Endothelial cell of umbilical vein (primary cell): ENCODE data around the gene HYAL2. TPM values are rescaled to one million over a fixed set of nuclear protein-coding genes. Genes with fewer than 3 reads are reported as not detected.
A peak's percentile ranks its signal among the peaks of the same experiment; 100 is the strongest.

Source experiments
- BruUV-seq: library from RNA; stranded (reverse); fragments of 400-500 nt; replicated peaks from 2 replicates; lab custom pipeline; 2021; lab: Mats Ljungman, UMichigan
- CTCF ChIA-PET: fragments of 300-600, 350-600 bp; sonication (Branson Sonifier 250); formaldehyde crosslinking; loops from one replicate; lab custom pipeline; 2021; ENCODE audit warnings: antibody characterized with exemption, inconsistent platforms; lab: Charles Lee
- POLR2A ChIA-PET: fragments of 300-600, 350-600 bp; sonication (Branson Sonifier 250); formaldehyde crosslinking; loops from one replicate; lab custom pipeline; 2021; ENCODE audit warnings: antibody characterized with exemption, inconsistent platforms; lab: Charles Lee
- DNase-seq: peaks from one replicate; pipeline ENCODE4 v3.0.0-alpha.2; 2011; ENCODE audit warnings: low read depth, low spot score
- FAIRE-seq: peaks from 2 replicates; lab custom pipeline; 2011; peaks lifted over from hg19 to GRCh38; lab: Jason Lieb, UNC
- H2AFZ ChIP-seq: 2 replicates; pipeline ENCODE4 v1.6.0; 2012; ENCODE audit warnings: low read depth, low read length, control low read depth, inconsistent platforms
- H3K27ac ChIP-seq: 2 replicates; pipeline ENCODE4 v1.5.1; 2011; ENCODE audit warnings: low read depth, mild to moderate bottlenecking, control low read depth, low read length, moderate library complexity; ENCODE audit not compliant: insufficient read depth
- H3K27me3 ChIP-seq, 2 experiments: 2 replicates each; pipeline versions ENCODE4 v1.6.0 to v1.6.1; 2011; ENCODE audit warnings: low read length in 2 of 2, mixed read lengths in 1 of 2; ENCODE audit not compliant: control insufficient read depth in 2 of 2, insufficient read depth in 2 of 2
- H3K36me3 ChIP-seq, 2 experiments: 2 replicates in 1 of 2; 3 replicates in 1 of 2; pipeline ENCODE4 v1.5.1; 2011; ENCODE audit warnings: low read length in 2 of 2, mild to moderate bottlenecking in 1 of 2, moderate library complexity in 1 of 2; ENCODE audit not compliant: control insufficient read depth in 2 of 2, insufficient read depth in 2 of 2; ENCODE audit errors: extremely low read depth in 1 of 2
- H3K4me1 ChIP-seq: 3 replicates; pipeline ENCODE4 v1.5.1; 2011; ENCODE audit warnings: mild to moderate bottlenecking, low read length; ENCODE audit not compliant: control insufficient read depth, insufficient read depth; ENCODE audit errors: extremely low read depth
- H3K4me2 ChIP-seq: 2 replicates; pipeline ENCODE4 v1.6.1; 2011; ENCODE audit warnings: low read length, control low read depth, mixed read lengths; ENCODE audit not compliant: insufficient read depth
- H3K4me3 ChIP-seq, 3 experiments: fragments of 200-600 bp in 1 of 3; sonication (generic), shearing (Covaris generic) in 1 of 3; replicated peaks in 1 of 3; 2 replicates each; pipeline ENCODE4 v1.5.1; 2011 to 2016; ENCODE audit warnings: control low read depth in 3 of 3, low read length in 3 of 3, mild to moderate bottlenecking in 2 of 3, inconsistent platforms in 1 of 3, low read depth in 1 of 3, moderate library complexity in 1 of 3; ENCODE audit not compliant: insufficient read depth in 1 of 3
- H3K79me2 ChIP-seq: 2 replicates; pipeline ENCODE4 v1.6.0; 2012; ENCODE audit warnings: low read length, inconsistent platforms; ENCODE audit not compliant: control insufficient read depth, insufficient read depth
- H3K9ac ChIP-seq: replicated peaks from 2 replicates; pipeline ENCODE3; 2011; ENCODE audit warnings: low read length, control low read depth; ENCODE audit not compliant: insufficient read depth; ENCODE audit errors: extremely low read depth
- H3K9me1 ChIP-seq: replicated peaks from 3 replicates; pipeline ENCODE4 v1.6.0; 2011; ENCODE audit warnings: mild to moderate bottlenecking, low read length; ENCODE audit not compliant: control insufficient read depth, insufficient read depth; ENCODE audit errors: extremely low read depth
- H3K9me3 ChIP-seq: replicated peaks from 2 replicates; pipeline ENCODE4 v1.5.1; 2012; ENCODE audit warnings: low read length, inconsistent platforms; ENCODE audit not compliant: control insufficient read depth, insufficient read depth
- H4K20me1 ChIP-seq: replicated peaks from 2 replicates; pipeline ENCODE3; 2011; ENCODE audit warnings: mild to moderate bottlenecking, low read length; ENCODE audit not compliant: control insufficient read depth, insufficient read depth; ENCODE audit errors: extremely low read depth
- EZH2 ChIP-seq: IDR thresholded peaks from 2 replicates; pipeline ENCODE4 v1.6.1; 2012; ENCODE audit warnings: borderline replicate concordance, low read depth, mild to moderate bottlenecking, moderate library complexity, low read length, inconsistent platforms; ENCODE audit not compliant: severe bottlenecking
- FOS ChIP-seq: IDR thresholded peaks from 2 replicates; pipeline ENCODE4 v1.6.1; 2011; ENCODE audit warnings: mild to moderate bottlenecking, low read length, moderate library complexity, borderline replicate concordance; ENCODE audit not compliant: insufficient read depth
- MAX ChIP-seq: IDR thresholded peaks from 2 replicates; pipeline ENCODE4 v1.6.1; 2011; ENCODE audit not compliant: insufficient read depth, insufficient read length
- POLR2A ChIP-seq: IDR thresholded peaks from 2 replicates; pipeline ENCODE4 v1.6.1; 2012; ENCODE audit warnings: low read depth, mild to moderate bottlenecking, control low read depth, low read length
- POLR2AphosphoS5 ChIP-seq: IDR thresholded peaks from 2 replicates; pipeline ENCODE4 v1.6.1; 2012; ENCODE audit warnings: low read depth, mild to moderate bottlenecking, control low read depth, low read length, moderate library complexity; ENCODE audit not compliant: insufficient read depth
- dilution Hi-C: fragments of 300-500 bp; cut with MboI; formaldehyde crosslinking; loops from one replicate; pipeline ENCODE4 v1.15.0; 2019; ENCODE audit warnings: low sequenced_read_pairs; ENCODE audit not compliant: extremely low pct_ligation_motif_present
- intact Hi-C: fragments of 100-400 bp; cut with micrococcal nuclease; formaldehyde crosslinking; loops from one replicate; pipeline ENCODE4 v1.10.0; 2022
- polyA plus RNA-seq, 4 experiments: library from polyadenylated mRNA; depleted of rRNA in 3 of 4; stranded (reverse) in 3 of 4; unstranded in 1 of 4; fragments of >200 nt; gene quantifications; 2 replicates each; pipeline versions ENCODE4 v1.2.1 to v1.2.3, GENCODE V29; 2011 to 2012; ENCODE audit warnings: missing spikeins in 1 of 4
- total RNA-seq: library from RNA; stranded (reverse); gene quantifications from 2 replicates; pipeline ENCODE4 v1.2.3, GENCODE V29; 2021
- TF ChIP-seq, protein P1 (sequence below), 2 donors: IDR thresholded peaks; 1 replicate in 1 of 2; 2 replicates in 1 of 2; pipeline ENCODE4 v1.5.1; 2011; ENCODE audit warnings: low read length in 2 of 2, mild to moderate bottlenecking in 2 of 2, moderate library complexity in 2 of 2, control low read depth in 1 of 2, inconsistent platforms in 1 of 2, low read depth in 1 of 2; ENCODE audit not compliant: insufficient read depth in 1 of 2; ENCODE audit errors: extremely low read depth in 1 of 2

HYAL2 gene
- total and polyA plus RNA-seq, 2 donors (not counting 3 experiments of a cell fraction or from before 2014, with no cell fraction given) = 266 to 970 TPM

GRCh38 chr3:50355829-50356552 lies 33.4 kb upstream of the HYAL2 start:
- intact Hi-C loops = loop anchor here (5.0 kb wide), 1 partner anchor 1036 kb away; the partner anchor contains the start of gene RBM15B
- H3K9me1 ChIP-seq = no peaks in the 10 kb centered on the region
- H3K36me3 ChIP-seq = peaks cover 8 to 28% of the 10 kb centered on the region in 2 experiments
- no peaks in the 10 kb centered on the region for H3K27me3 ChIP-seq
- H3K27ac ChIP-seq = no peak overlapping the region
- CTCF ChIA-PET = interaction anchor here (1.3 to 2.1 kb wide), 3 partner anchors 15 to 260 kb away, joined by 4 to 14 read pairs (median 4); no protein-coding TSS in a partner anchor
- no peak for FAIRE-seq
- no peak for DNase-seq
- H3K4me2 ChIP-seq = peak overlapping the region; percentile 90
- no peaks in the 10 kb centered on the region for H3K9me3 ChIP-seq
- POLR2A ChIA-PET = no interaction called here
- peak overlapping the region in 2 of 3 experiments; percentile 6 to 63 for H3K4me3 ChIP-seq
- H3K4me1 ChIP-seq = peaks cover 38% of the 10 kb centered on the region
- no peak for TF ChIP-seq EZH2
- no peak for TF ChIP-seq POLR2AphosphoS5
- TF ChIP-seq FOS = no peak
- TF ChIP-seq POLR2A = no peak
- TF ChIP-seq, protein P1, sequence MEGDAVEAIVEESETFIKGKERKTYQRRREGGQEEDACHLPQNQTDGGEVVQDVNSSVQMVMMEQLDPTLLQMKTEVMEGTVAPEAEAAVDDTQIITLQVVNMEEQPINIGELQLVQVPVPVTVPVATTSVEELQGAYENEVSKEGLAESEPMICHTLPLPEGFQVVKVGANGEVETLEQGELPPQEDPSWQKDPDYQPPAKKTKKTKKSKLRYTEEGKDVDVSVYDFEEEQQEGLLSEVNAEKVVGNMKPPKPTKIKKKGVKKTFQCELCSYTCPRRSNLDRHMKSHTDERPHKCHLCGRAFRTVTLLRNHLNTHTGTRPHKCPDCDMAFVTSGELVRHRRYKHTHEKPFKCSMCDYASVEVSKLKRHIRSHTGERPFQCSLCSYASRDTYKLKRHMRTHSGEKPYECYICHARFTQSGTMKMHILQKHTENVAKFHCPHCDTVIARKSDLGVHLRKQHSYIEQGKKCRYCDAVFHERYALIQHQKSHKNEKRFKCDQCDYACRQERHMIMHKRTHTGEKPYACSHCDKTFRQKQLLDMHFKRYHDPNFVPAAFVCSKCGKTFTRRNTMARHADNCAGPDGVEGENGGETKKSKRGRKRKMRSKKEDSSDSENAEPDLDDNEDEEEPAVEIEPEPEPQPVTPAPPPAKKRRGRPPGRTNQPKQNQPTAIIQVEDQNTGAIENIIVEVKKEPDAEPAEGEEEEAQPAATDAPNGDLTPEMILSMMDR (IDR thresholded peaks at IDR 0.05; ENCODE audit: extremely low read depth in 1 of 2, insufficient read depth in 1 of 2, low read depth in 1 of 2, low read length in 2 of 2) = no peak
- TF ChIP-seq MAX = no peak
- no peak overlapping the region for H3K9ac ChIP-seq
- peaks cover 6% of the 10 kb centered on the region for H4K20me1 ChIP-seq
- H2AFZ ChIP-seq = no peak overlapping the region
- peaks cover 43% of the 10 kb centered on the region for H3K79me2 ChIP-seq
- BruUV-seq = no TSS peak
- dilution Hi-C loops = no loop called here
